Liver (tissue), 9 donors: ENCODE measurements around the gene C1D. TPM values are rescaled to one million over a fixed set of nuclear protein-coding genes. Genes with fewer than 3 reads are reported as not detected.

ENCODE experiments used
- DNase-seq: peaks from one replicate; pipeline ENCODE4 v3.0.0-alpha.2; 2017; ENCODE audit warnings: low spot score
- H3K27ac ChIP-seq, 2 donors: one replicate each; pipeline ENCODE4 v1.7.0; 2013; ENCODE audit warnings: inconsistent platforms in 2 of 2, low read length in 2 of 2, control low read depth in 1 of 2, low read depth in 1 of 2, mild to moderate bottlenecking in 1 of 2
- H3K27me3 ChIP-seq, 4 donors: one replicate each; pipeline versions ENCODE4 v1.6.1 to v1.7.0; 2013; ENCODE audit warnings: low read length in 3 of 4, inconsistent platforms in 1 of 4, mild to moderate bottlenecking in 1 of 4, moderate library complexity in 1 of 4; ENCODE audit not compliant: control insufficient read depth in 4 of 4, insufficient read depth in 4 of 4
- H3K36me3 ChIP-seq, 4 donors: one replicate each; pipeline versions ENCODE4 v1.6.1 to v1.7.0; 2013; ENCODE audit warnings: low read length in 3 of 4, mild to moderate bottlenecking in 3 of 4, low read depth in 1 of 4, moderate library complexity in 1 of 4; ENCODE audit not compliant: control insufficient read depth in 4 of 4, insufficient read depth in 3 of 4
- H3K4me1 ChIP-seq, 4 donors: one replicate each; pipeline versions ENCODE4 v1.6.1 to v1.7.0; 2013; ENCODE audit warnings: low read length in 3 of 4, mild to moderate bottlenecking in 3 of 4, moderate library complexity in 1 of 4; ENCODE audit not compliant: control insufficient read depth in 4 of 4, insufficient read depth in 4 of 4
- H3K4me3 ChIP-seq, 3 donors: one replicate each; pipeline versions ENCODE4 v1.6.1 to v1.7.0; 2013; ENCODE audit warnings: low read length in 3 of 3, control low read depth in 1 of 3, low read depth in 1 of 3, mild to moderate bottlenecking in 1 of 3
- H3K9ac ChIP-seq, 2 donors: one replicate each; pipeline ENCODE4 v1.7.0; 2013; ENCODE audit warnings: low read length in 2 of 2, mild to moderate bottlenecking in 2 of 2, moderate library complexity in 2 of 2, control low read depth in 1 of 2, low read depth in 1 of 2
- H3K9me3 ChIP-seq, 4 donors: one replicate each; pipeline versions ENCODE4 v1.6.1 to v1.7.0; 2013; ENCODE audit warnings: low read length in 3 of 4; ENCODE audit not compliant: control insufficient read depth in 4 of 4
- ATF3 ChIP-seq: IDR thresholded peaks from 2 replicates; pipeline ENCODE4 v1.6.1; 2016; ENCODE audit warnings: antibody characterized with exemption
- CTCF ChIP-seq: fragments of 150-350 bp; IDR thresholded peaks from 2 replicates; pipeline ENCODE4 v1.5.1; 2017; ENCODE audit warnings: improper control_type of control experiment, low read depth, low read length; ENCODE audit not compliant: missing input control
- EGR1 ChIP-seq, 2 donors: IDR thresholded peaks; 2 replicates each; pipeline ENCODE4 v1.6.1; 2016 to 2018; ENCODE audit warnings: antibody characterized with exemption in 2 of 2, low read depth in 2 of 2
- FOXA1 ChIP-seq: IDR thresholded peaks from 2 replicates; pipeline ENCODE4 v1.6.1; 2016; ENCODE audit warnings: antibody characterized with exemption
- GABPA ChIP-seq, 2 donors: IDR thresholded peaks in 1 of 2; conservative IDR thresholded peaks in 1 of 2; 2 replicates each; pipeline ENCODE4 v1.6.1; 2016; ENCODE audit warnings: antibody characterized with exemption in 2 of 2, mild to moderate bottlenecking in 1 of 2, moderate library complexity in 1 of 2
- HNF4A ChIP-seq, 2 donors: conservative IDR thresholded peaks; 2 replicates each; pipeline ENCODE4 v1.6.1; 2016; ENCODE audit warnings: antibody characterized with exemption in 2 of 2, mild to moderate bottlenecking in 2 of 2
- HNF4G ChIP-seq: IDR thresholded peaks from 2 replicates; pipeline ENCODE4 v1.6.1; 2016; ENCODE audit warnings: antibody characterized with exemption
- JUND ChIP-seq, 2 donors: IDR thresholded peaks; 2 replicates each; pipeline ENCODE4 v1.6.1; 2016; ENCODE audit warnings: antibody characterized with exemption in 2 of 2
- MAX ChIP-seq: IDR thresholded peaks from 2 replicates; pipeline ENCODE4 v1.6.1; 2016; ENCODE audit warnings: antibody characterized with exemption
- NR2F2 ChIP-seq: IDR thresholded peaks from 2 replicates; pipeline ENCODE4 v1.6.1; 2016; ENCODE audit warnings: antibody characterized with exemption
- RXRA ChIP-seq, 2 donors: IDR thresholded peaks; 2 replicates each; pipeline ENCODE4 v1.6.1; 2017 to 2018; ENCODE audit warnings: antibody characterized with exemption in 2 of 2, mild to moderate bottlenecking in 1 of 2
- SP1 ChIP-seq: IDR thresholded peaks from 2 replicates; pipeline ENCODE4 v1.6.1; 2018; ENCODE audit warnings: antibody characterized with exemption, mild to moderate bottlenecking
- TAF1 ChIP-seq: conservative IDR thresholded peaks from 2 replicates; pipeline ENCODE4 v1.6.1; 2016; ENCODE audit warnings: antibody characterized with exemption, mild to moderate bottlenecking
- YY1 ChIP-seq: IDR thresholded peaks from 2 replicates; pipeline ENCODE4 v1.6.1; 2016; ENCODE audit warnings: antibody characterized with exemption, mild to moderate bottlenecking
- ZBTB33 ChIP-seq: IDR thresholded peaks from 2 replicates; pipeline ENCODE4 v1.6.1; 2016; ENCODE audit warnings: antibody characterized with exemption
- WGBS: extraction: QIAGEN DNeasy Blood & Tissue Kit; methylation state at CpG from one replicate; pipeline ENCODE4 v1.1.7; 2013; 5-methylcytosine and 5-hydroxymethylcytosine counted together
- polyA plus RNA-seq, 2 donors: library from polyadenylated mRNA; stranded (reverse) in 1 of 2; unstranded in 1 of 2; fragments of 200-250 nt in 1 of 2; fragments of >200 nt in 1 of 2; fragmentation: Nextera tagmentation in 1 of 2; extraction: Ambion mirVana in 1 of 2; gene quantifications; one replicate each; pipeline versions ENCODE4 v1.2.1 to v1.2.3, GENCODE V29; 2013 to 2015
- total RNA-seq, 2 donors: library from RNA; depleted of rRNA; stranded (reverse); fragments of >200 nt; gene quantifications; one replicate each; pipeline ENCODE4 v1.2.3, GENCODE V29; 2014
- donor health status: healthy.
- donor health status: healthy.
- donor health status: healthy.
- donor health status: healthy.
- donor health status: healthy.

The C1D gene
- total and polyA plus RNA-seq, 4 donors = 15.6 to 31.0 (median 18.9) TPM

GRCh38 chr2:68089961-68090360 is 27.2 kb upstream of the C1D start (continued):
- TF ChIP-seq ZBTB33 (no peak), YY1 (no peak), EGR1 (IDR thresholded peaks at IDR 0.05; ENCODE audit: low read depth in 2 of 2) (no peak), NR2F2 (no peak), HNF4G (no peak), JUND (IDR thresholded peaks at IDR 0.05) (no peak)

- no peak for TF ChIP-seq HNF4A (conservative IDR thresholded peaks at IDR 0.05)
- WGBS = 83% methylated on average over 2 of the region's 2 CpGs
Measured at GRCh38 chr2:68088940-68089339, 26.1 kb upstream of the C1D start.

GRCh38 chr2:68086166-68086565 is 23.4 kb upstream of the C1D start:
- WGBS = 77% methylated on average over 4 of the region's 4 CpGs
- no peak overlapping the region for H3K4me3 ChIP-seq
- no peak overlapping the region for H3K27ac ChIP-seq
- H3K9ac ChIP-seq = no peak overlapping the region
- H3K9me3 ChIP-seq = no peaks in the 10 kb centered on the region
- no peaks in the 10 kb centered on the region for H3K27me3 ChIP-seq
- no peak for DNase-seq
- H3K4me1 ChIP-seq = no peaks in the 10 kb centered on the region
- no peak for TF ChIP-seq JUND (IDR thresholded peaks at IDR 0.05)
- H3K36me3 ChIP-seq = no peaks in the 10 kb centered on the region

More at GRCh38 chr2:68088940-68089339, 26.1 kb upstream of the C1D start:
- H3K9ac ChIP-seq = no peak overlapping the region
- no peak overlapping the region for H3K4me3 ChIP-seq
- no peaks in the 10 kb centered on the region for H3K9me3 ChIP-seq
- H3K4me1 ChIP-seq = peaks cover 0 to 5% (median 0%) of the 10 kb centered on the region in 4 donors
- H3K27ac ChIP-seq = no peak overlapping the region
- H3K36me3 ChIP-seq = no peaks in the 10 kb centered on the region
- H3K27me3 ChIP-seq = no peaks in the 10 kb centered on the region
- DNase-seq = no peak

GRCh38 chr2:68083346-68083745 is 20.5 kb upstream of the C1D start:
- Histone ChIP-seq H3K4me1 (no peaks in the 10 kb centered on the region), H3K9me3 (no peaks in the 10 kb centered on the region), H3K27ac (no peak overlapping the region), H3K36me3 (no peaks in the 10 kb centered on the region), H3K9ac (no peak overlapping the region), H3K27me3 (no peaks in the 10 kb centered on the region), H3K4me3 (no peak overlapping the region)
- TF ChIP-seq FOXA1 (no peak), TAF1 (no peak), YY1 (no peak), RXRA (IDR thresholded peaks at IDR 0.05) (no peak), HNF4G (no peak), JUND (IDR thresholded peaks at IDR 0.05) (no peak)
- DNase-seq = no peak
- WGBS = 96% methylated on average over 1 of the region's 1 CpG

- 89% methylated on average over 6 of the region's 6 CpGs for WGBS
- DNase-seq = no peak
- H3K36me3 ChIP-seq = no peaks in the 10 kb centered on the region
- no peak for TF ChIP-seq ATF3
- TF ChIP-seq YY1 = no peak
- TF ChIP-seq HNF4A (conservative IDR thresholded peaks at IDR 0.05) = no peak
- no peak for TF ChIP-seq GABPA (IDR thresholded peaks at IDR 0.05 in 1 of 2, conservative IDR thresholded peaks at IDR 0.05 in 1 of 2)
- TF ChIP-seq MAX = no peak
- no peak for TF ChIP-seq SP1
- TF ChIP-seq CTCF = no peak
- TF ChIP-seq TAF1 = no peak
- H3K9me3 ChIP-seq = no peaks in the 10 kb centered on the region
- no peak overlapping the region for H3K9ac ChIP-seq
- H3K27ac ChIP-seq = no peak overlapping the region
- no peaks in the 10 kb centered on the region for H3K4me1 ChIP-seq
- no peaks in the 10 kb centered on the region for H3K27me3 ChIP-seq
- H3K4me3 ChIP-seq = no peak overlapping the region
Measured at GRCh38 chr2:68074050-68074449, 11.2 kb upstream of the C1D start.
